ENCODE data around the gene TMED6. TPM values are rescaled to one million over a fixed set of nuclear protein-coding genes. Genes with fewer than 3 reads are reported as not detected.

TMED6 gene
- total RNA-seq, 1 experiment from 2014 or later, result 2.4 TPM

DNA sequence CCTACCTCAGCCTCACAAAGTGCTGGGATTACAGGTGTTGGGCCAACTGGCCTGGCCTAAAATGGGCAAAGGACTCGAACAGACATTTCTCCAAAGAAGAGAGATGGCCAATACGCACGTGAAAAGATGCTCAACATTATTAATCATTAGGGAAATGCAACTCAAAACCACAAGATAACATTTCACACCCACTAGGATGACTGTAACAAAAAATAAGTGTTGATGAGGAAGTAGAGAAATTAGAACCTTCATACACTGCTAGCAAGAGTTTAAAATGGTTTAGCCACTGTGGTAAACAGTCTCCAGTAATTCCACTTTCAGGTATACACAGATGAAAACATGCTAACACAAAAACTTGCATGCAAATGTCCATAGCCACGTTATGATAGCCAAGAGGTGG, 5.7 kb downstream of the TMED6 start:
- peaks cover 6% of the 10 kb centered on the region; the same call in 1 of the 2 replicates for H3K4me1 ChIP-seq

DNA sequence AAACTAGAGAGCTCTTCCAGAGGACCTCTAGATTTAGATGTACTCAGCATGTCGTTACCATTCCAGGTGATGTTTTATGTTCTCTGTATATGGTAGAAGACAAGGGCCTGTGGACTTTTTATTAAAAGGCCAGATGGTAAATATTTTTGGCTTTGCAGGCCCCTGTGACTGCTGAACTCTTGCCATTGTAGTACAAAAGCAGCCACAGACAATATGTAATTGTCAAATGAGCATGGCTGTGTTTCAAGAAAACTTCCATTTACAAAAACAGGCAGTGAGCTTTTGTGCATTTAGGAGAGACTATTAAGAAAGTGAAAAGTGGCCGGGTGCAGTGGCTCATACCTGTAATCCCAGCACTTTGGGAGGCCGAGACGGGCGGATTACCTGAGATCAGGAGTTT, 7.4 kb downstream of the TMED6 start:
- intact Hi-C loops (cut with micrococcal nuclease; ENCODE audit: unreplicated experiment), result no loop called here
- H3K27ac Mint-ChIP-seq (ENCODE audit: unreplicated experiment), result no peak overlapping the region

More for the DNA sequence above, 5.7 kb downstream of the TMED6 start:
- Mint-ChIP-seq H3K27ac (ENCODE audit: unreplicated experiment) (no peak overlapping the region), H3K4me1 (ENCODE audit: low read depth, unreplicated experiment) (peaks cover 2% of the 10 kb centered on the region), H3K27me3 (ENCODE audit: insufficient read depth, unreplicated experiment) (no peaks in the 10 kb centered on the region), H3K4me3 (ENCODE audit: unreplicated experiment) (no peak overlapping the region), H3K9me3 (ENCODE audit: unreplicated experiment) (no peaks in the 10 kb centered on the region), H3K36me3 (ENCODE audit: insufficient read depth, unreplicated experiment) (peaks cover 60% of the 10 kb centered on the region)
- intact Hi-C loops (cut with micrococcal nuclease; ENCODE audit: unreplicated experiment), result no loop called here
- Histone ChIP-seq H3K36me3 (ENCODE audit: control insufficient read depth, insufficient read depth, low read length) (peaks cover 2% of the 10 kb centered on the region; the same call in 1 of the 2 replicates), H3K4me3 (ENCODE audit: low read depth, low read length) (no peak overlapping the region), H3K9me3 (no peaks in the 10 kb centered on the region), H3K27me3 (replicated peaks; ENCODE audit: control insufficient read depth, insufficient read depth, low read length) (no peaks in the 10 kb centered on the region)
- no TSS peak for BruUV-seq (replicated peaks)
- DNase-seq, result no peak
- CTCF ChIA-PET, result interaction anchor here (0.7 kb wide), 1 partner anchor 321 kb away, joined by 10 read pairs; no protein-coding TSS in a partner anchor
- POLR2A ChIA-PET, result no interaction called here
- TF ChIP-seq, protein P1, sequence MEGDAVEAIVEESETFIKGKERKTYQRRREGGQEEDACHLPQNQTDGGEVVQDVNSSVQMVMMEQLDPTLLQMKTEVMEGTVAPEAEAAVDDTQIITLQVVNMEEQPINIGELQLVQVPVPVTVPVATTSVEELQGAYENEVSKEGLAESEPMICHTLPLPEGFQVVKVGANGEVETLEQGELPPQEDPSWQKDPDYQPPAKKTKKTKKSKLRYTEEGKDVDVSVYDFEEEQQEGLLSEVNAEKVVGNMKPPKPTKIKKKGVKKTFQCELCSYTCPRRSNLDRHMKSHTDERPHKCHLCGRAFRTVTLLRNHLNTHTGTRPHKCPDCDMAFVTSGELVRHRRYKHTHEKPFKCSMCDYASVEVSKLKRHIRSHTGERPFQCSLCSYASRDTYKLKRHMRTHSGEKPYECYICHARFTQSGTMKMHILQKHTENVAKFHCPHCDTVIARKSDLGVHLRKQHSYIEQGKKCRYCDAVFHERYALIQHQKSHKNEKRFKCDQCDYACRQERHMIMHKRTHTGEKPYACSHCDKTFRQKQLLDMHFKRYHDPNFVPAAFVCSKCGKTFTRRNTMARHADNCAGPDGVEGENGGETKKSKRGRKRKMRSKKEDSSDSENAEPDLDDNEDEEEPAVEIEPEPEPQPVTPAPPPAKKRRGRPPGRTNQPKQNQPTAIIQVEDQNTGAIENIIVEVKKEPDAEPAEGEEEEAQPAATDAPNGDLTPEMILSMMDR (IDR thresholded peaks at IDR 0.05; ENCODE audit: insufficient read depth in 1 of 2, low read depth in 1 of 2, low read length in 1 of 2, severe bottlenecking in 1 of 2, unreplicated experiment in 1 of 2), result no peak

DNA sequence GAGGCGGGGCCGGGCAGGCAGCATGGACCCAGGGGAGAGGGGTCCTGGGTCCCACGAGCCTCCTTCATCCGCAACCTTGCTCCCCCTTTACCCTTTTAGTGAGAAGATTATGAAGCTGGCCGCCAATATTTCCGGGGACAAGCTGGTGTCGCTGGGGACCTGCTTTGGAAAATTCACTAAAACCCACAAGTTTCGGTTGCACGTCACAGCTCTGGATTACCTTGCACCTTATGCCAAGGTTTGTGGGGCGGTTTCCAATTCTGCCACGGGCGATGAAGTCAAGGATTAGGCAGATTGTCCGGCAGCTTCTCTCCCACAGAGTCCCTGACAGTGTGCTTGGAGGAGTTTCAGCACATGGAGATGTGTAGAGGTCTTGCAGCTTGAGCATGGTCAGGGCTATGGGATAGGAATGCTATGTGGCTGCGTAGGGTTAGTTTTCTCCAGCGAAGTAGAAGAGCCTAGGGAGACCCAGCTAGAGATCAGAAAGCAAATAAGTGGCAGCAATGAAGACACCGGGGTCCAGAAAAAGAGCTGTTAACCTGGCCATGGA, 11.4 kb downstream of the TMED6 start:
- peaks cover 14% of the 10 kb centered on the region; the same call in 1 of the 2 replicates for H3K4me1 ChIP-seq
- Mint-ChIP-seq H3K9me3 (ENCODE audit: unreplicated experiment) (no peaks in the 10 kb centered on the region), H3K27ac (ENCODE audit: unreplicated experiment) (peak overlapping the region; percentile 98), H3K27me3 (ENCODE audit: insufficient read depth, unreplicated experiment) (no peaks in the 10 kb centered on the region), H3K4me3 (ENCODE audit: unreplicated experiment) (peak overlapping the region; percentile 98), H3K36me3 (ENCODE audit: insufficient read depth, unreplicated experiment) (peaks cover 76% of the 10 kb centered on the region), H3K4me1 (ENCODE audit: low read depth, unreplicated experiment) (peaks cover 12% of the 10 kb centered on the region)
- H3K27me3 ChIP-seq (replicated peaks; ENCODE audit: control insufficient read depth, insufficient read depth, low read length), result no peaks in the 10 kb centered on the region
- CTCF ChIA-PET, result no interaction called here
- intact Hi-C loops (cut with micrococcal nuclease; ENCODE audit: unreplicated experiment), result no loop called here
- DNase-seq, result no peak
- POLR2A ChIA-PET, result interaction anchor here (0.5 to 0.9 kb wide), 3 partner anchors 12 to 502 kb away, joined by 3 read pairs; partner anchors contain the start of gene NOB1
- peak overlapping the region; percentile 81 for H3K4me3 ChIP-seq (ENCODE audit: low read depth, low read length)
- H3K36me3 ChIP-seq (ENCODE audit: control insufficient read depth, insufficient read depth, low read length), result peaks cover 3% of the 10 kb centered on the region; the same call in 1 of the 2 replicates
- TSS peak; percentile 66 for BruUV-seq (replicated peaks)
- H3K9me3 ChIP-seq, result no peaks in the 10 kb centered on the region
- TF ChIP-seq, protein P1 (IDR thresholded peaks at IDR 0.05; ENCODE audit: insufficient read depth in 1 of 2, low read depth in 1 of 2, low read length in 1 of 2, severe bottlenecking in 1 of 2, unreplicated experiment in 1 of 2), result no peak

More for the DNA sequence above, 7.4 kb downstream of the TMED6 start:
- CTCF ChIA-PET, result no interaction called here
- POLR2A ChIA-PET, result no interaction called here
- TF ChIP-seq, protein P1 (IDR thresholded peaks at IDR 0.05; ENCODE audit: insufficient read depth in 1 of 2, low read depth in 1 of 2, low read length in 1 of 2, severe bottlenecking in 1 of 2, unreplicated experiment in 1 of 2), result no peak
- Histone ChIP-seq H3K27me3 (replicated peaks; ENCODE audit: control insufficient read depth, insufficient read depth, low read length) (no peaks in the 10 kb centered on the region), H3K36me3 (ENCODE audit: control insufficient read depth, insufficient read depth, low read length) (no peaks in the 10 kb centered on the region), H3K4me3 (ENCODE audit: low read depth, low read length) (no peak overlapping the region), H3K4me1 (0 out of 2 replicates have a peak, but pooled peaks cover 5% of the 10 kb centered on the region), H3K9me3 (no peaks in the 10 kb centered on the region)
- Mint-ChIP-seq H3K9me3 (ENCODE audit: unreplicated experiment) (no peaks in the 10 kb centered on the region), H3K4me3 (ENCODE audit: unreplicated experiment) (no peak overlapping the region), H3K36me3 (ENCODE audit: insufficient read depth, unreplicated experiment) (peaks cover 77% of the 10 kb centered on the region), H3K4me1 (ENCODE audit: low read depth, unreplicated experiment) (peaks cover 6% of the 10 kb centered on the region), H3K27me3 (ENCODE audit: insufficient read depth, unreplicated experiment) (no peaks in the 10 kb centered on the region)
- no peak for DNase-seq
- no TSS peak for BruUV-seq (replicated peaks)
